D721Med (cell line): ENCODE results near the gene TFPT.

Source experiments
- DNase-seq: peaks from one replicate; pipeline ENCODE4 v3.0.0; 2011; ENCODE audit warnings: low spot score; ENCODE audit not compliant: insufficient read length
- FAIRE-seq: peaks from 2 replicates; lab custom pipeline; 2011; peaks lifted over from hg19 to GRCh38; lab: Jason Lieb, UNC
- CTCF ChIP-seq: IDR thresholded peaks from 2 replicates; pipeline ENCODE4 v1.5.1; 2012; ENCODE audit warnings: mild to moderate bottlenecking, control low read depth; ENCODE audit not compliant: insufficient read depth; ENCODE audit errors: missing control alignments

Gene TFPT

GRCh38 chr19:54095136-54095858 is 20.2 kb downstream of the TFPT start:
- no peak for FAIRE-seq
- no peak for TF ChIP-seq CTCF
- DNase-seq: no peak

GRCh38 chr19:54094426-54095000 is 20.9 kb downstream of the TFPT start:
- TF ChIP-seq CTCF: no peak
- FAIRE-seq: no peak
- no peak for DNase-seq

GRCh38 chr19:54084410-54084809 is 31.0 kb downstream of the TFPT start:
- no peak for TF ChIP-seq CTCF
- FAIRE-seq: no peak
- no peak for DNase-seq

GRCh38 chr19:54081032-54081431 is 34.4 kb downstream of the TFPT start, which contains the start of gene TARM1:
TARM1 (minus strand) TSS chr19:54081365; CDS start chr19:54081340, 25 bp downstream.
- FAIRE-seq (no peak), DNase-seq (no peak)
- no peak for TF ChIP-seq CTCF

GRCh38 chr19:54077334-54077733 is 38.1 kb downstream of the TFPT start:
- FAIRE-seq (no peak), DNase-seq (no peak)
- TF ChIP-seq CTCF: no peak

GRCh38 chr19:54074851-54075250 is 40.6 kb downstream of the TFPT start:
- no peak for DNase-seq
- no peak for FAIRE-seq
- no peak for TF ChIP-seq CTCF

- DNase-seq (no peak), FAIRE-seq (no peak)
- TF ChIP-seq CTCF: no peak
These were observed 41.6 kb downstream of the TFPT start for GRCh38 chr19:54073829-54074228.
